PC-9 (cell line): ENCODE results near the gene SEC61G.

ENCODE experiments used
- EZH2 ChIP-seq: fragments of 200-600 bp; sonication (generic); IDR thresholded peaks from 2 replicates; pipeline ENCODE4 v1.8.0; 2017; ENCODE audit warnings: antibody characterized with exemption, low read depth
- TF ChIP-seq, protein P1 (sequence below): fragments of 200-600 bp; sonication (generic); conservative IDR thresholded peaks from 2 replicates; pipeline ENCODE4 v1.6.1; 2017; ENCODE audit warnings: mixed run types, antibody characterized with exemption, mild to moderate bottlenecking, moderate library complexity

GRCh38 chr7:54796150-54796549 is 37.1 kb upstream of the SEC61G start:
- TF ChIP-seq, protein P1, sequence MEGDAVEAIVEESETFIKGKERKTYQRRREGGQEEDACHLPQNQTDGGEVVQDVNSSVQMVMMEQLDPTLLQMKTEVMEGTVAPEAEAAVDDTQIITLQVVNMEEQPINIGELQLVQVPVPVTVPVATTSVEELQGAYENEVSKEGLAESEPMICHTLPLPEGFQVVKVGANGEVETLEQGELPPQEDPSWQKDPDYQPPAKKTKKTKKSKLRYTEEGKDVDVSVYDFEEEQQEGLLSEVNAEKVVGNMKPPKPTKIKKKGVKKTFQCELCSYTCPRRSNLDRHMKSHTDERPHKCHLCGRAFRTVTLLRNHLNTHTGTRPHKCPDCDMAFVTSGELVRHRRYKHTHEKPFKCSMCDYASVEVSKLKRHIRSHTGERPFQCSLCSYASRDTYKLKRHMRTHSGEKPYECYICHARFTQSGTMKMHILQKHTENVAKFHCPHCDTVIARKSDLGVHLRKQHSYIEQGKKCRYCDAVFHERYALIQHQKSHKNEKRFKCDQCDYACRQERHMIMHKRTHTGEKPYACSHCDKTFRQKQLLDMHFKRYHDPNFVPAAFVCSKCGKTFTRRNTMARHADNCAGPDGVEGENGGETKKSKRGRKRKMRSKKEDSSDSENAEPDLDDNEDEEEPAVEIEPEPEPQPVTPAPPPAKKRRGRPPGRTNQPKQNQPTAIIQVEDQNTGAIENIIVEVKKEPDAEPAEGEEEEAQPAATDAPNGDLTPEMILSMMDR: no peak
- TF ChIP-seq EZH2: no peak
